Caco-2 (cell line): ENCODE results near the gene HOMER2. TPM values are rescaled to one million over a fixed set of nuclear protein-coding genes. Genes with fewer than 3 reads are reported as not detected.

Experiments used
- BruUV-seq: library from RNA; stranded (reverse); fragments of 400-500 nt; replicated peaks from 2 replicates; lab custom pipeline; 2021; lab: Mats Ljungman, UMichigan
- CTCF ChIA-PET: fragments of 300-600 bp; sonication (Branson Sonifier 250); formaldehyde crosslinking; loops from one replicate; lab custom pipeline; 2022; ENCODE audit warnings: antibody characterized with exemption; lab: Charles Lee
- POLR2A ChIA-PET: fragments of 300-600 bp; sonication (Branson Sonifier 250); formaldehyde crosslinking; loops from one replicate; lab custom pipeline; 2022; ENCODE audit warnings: antibody characterized with exemption; lab: Charles Lee
- DNase-seq, 2 experiments: peaks; one replicate each; pipeline versions ENCODE4 v3.0.0 to v3.0.0-alpha.2; 2020 to 2022
- H3K27me3 ChIP-seq: replicated peaks from 2 replicates; pipeline ENCODE4 v1.6.0; 2011; ENCODE audit warnings: low read length; ENCODE audit not compliant: control insufficient read depth, insufficient read depth
- H3K36me3 ChIP-seq: 2 replicates; pipeline ENCODE4 v1.5.1; 2011; ENCODE audit warnings: low read length; ENCODE audit not compliant: control insufficient read depth, insufficient read depth
- H3K4me1 ChIP-seq: fragments of 250-450 bp; sonication (Bioruptor Pico); 2 replicates; pipeline ENCODE4 v1.5.1; 2020; ENCODE audit warnings: mild to moderate bottlenecking
- H3K4me3 ChIP-seq: 2 replicates; pipeline ENCODE4 v1.5.1; 2011; ENCODE audit warnings: low read depth, mild to moderate bottlenecking, control low read depth, low read length
- H3K9me3 ChIP-seq: fragments of 250-450 bp; sonication (Bioruptor Pico); 2 replicates; pipeline ENCODE4 v1.5.1; 2020; ENCODE audit warnings: mild to moderate bottlenecking, moderate library complexity
- H3K27ac Mint-ChIP-seq: one replicate; pipeline ENCODE4 v1.8.0; 2022; ENCODE audit warnings: mixed read lengths; ENCODE audit not compliant: unreplicated experiment
- H3K27me3 Mint-ChIP-seq: one replicate; pipeline ENCODE4 v1.8.0; 2022; ENCODE audit warnings: mixed read lengths; ENCODE audit not compliant: insufficient read depth, unreplicated experiment
- H3K36me3 Mint-ChIP-seq: one replicate; pipeline ENCODE4 v1.8.0; 2022; ENCODE audit warnings: mild to moderate bottlenecking, mixed read lengths; ENCODE audit not compliant: insufficient read depth, unreplicated experiment
- H3K4me1 Mint-ChIP-seq: one replicate; pipeline ENCODE4 v1.8.0; 2022; ENCODE audit warnings: low read depth, mixed read lengths; ENCODE audit not compliant: unreplicated experiment
- H3K4me3 Mint-ChIP-seq: one replicate; pipeline ENCODE4 v1.8.0; 2022; ENCODE audit warnings: mild to moderate bottlenecking, moderate library complexity, mixed read lengths; ENCODE audit not compliant: unreplicated experiment
- H3K9me3 Mint-ChIP-seq: one replicate; pipeline ENCODE4 v1.8.0; 2022; ENCODE audit warnings: mixed read lengths; ENCODE audit not compliant: unreplicated experiment
- CTCF ChIP-seq, 2 experiments: fragments of 200-600 bp in 1 of 2; IDR thresholded peaks; 1 replicate in 1 of 2; 2 replicates in 1 of 2; pipeline versions ENCODE4 v1.5.1 to v1.8.0; 2011 to 2022; ENCODE audit warnings: antibody characterized with exemption in 1 of 2, control low read depth in 1 of 2, inconsistent platforms in 1 of 2, low read depth in 1 of 2, low read length in 1 of 2, mild to moderate bottlenecking in 1 of 2, moderate library complexity in 1 of 2; ENCODE audit not compliant: insufficient read depth in 1 of 2, severe bottlenecking in 1 of 2, unreplicated experiment in 1 of 2
- intact Hi-C: fragments of 100-400 bp; cut with micrococcal nuclease; formaldehyde crosslinking; loops from one replicate; pipeline ENCODE4 v1.10.0; 2022; ENCODE audit not compliant: unreplicated experiment
- total RNA-seq: library from RNA; stranded (reverse); gene quantifications from 2 replicates; pipeline ENCODE4 v1.2.3, GENCODE V29; 2022

HOMER2 gene
- total RNA-seq, 1 experiment from 2014 or later, result 5.5 TPM

DNA sequence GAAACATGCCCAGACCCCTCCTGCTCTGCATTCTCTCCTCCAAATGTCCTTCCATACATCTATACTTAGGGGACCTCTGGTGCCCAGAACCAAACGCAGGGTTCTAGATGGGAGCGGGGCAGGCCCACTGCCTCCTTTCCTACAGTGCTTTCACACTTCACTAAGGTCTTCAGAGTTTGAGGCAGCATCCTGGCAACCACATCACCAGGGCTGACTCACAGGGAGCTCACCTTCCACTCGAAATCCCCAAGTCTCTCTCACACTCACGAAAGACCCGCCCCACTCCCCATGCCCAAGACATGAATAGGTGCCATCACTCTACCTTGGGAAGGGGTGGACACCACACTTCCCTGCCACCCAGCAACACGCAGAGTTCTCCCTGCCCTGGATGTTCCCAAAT is 18.9 kb downstream of the HOMER2 start:
- H3K9me3 Mint-ChIP-seq, result no peaks in the 10 kb centered on the region
- ChIA-PET CTCF (no interaction called here), POLR2A (no interaction called here)
- Histone ChIP-seq H3K4me1 (no peaks in the 10 kb centered on the region), H3K9me3 (no peaks in the 10 kb centered on the region), H3K4me3 (no peak overlapping the region), H3K36me3 (no peaks in the 10 kb centered on the region), H3K27me3 (no peaks in the 10 kb centered on the region; the same call in 1 of the 2 replicates)
- BruUV-seq, result no TSS peak
- no peak for TF ChIP-seq CTCF (IDR thresholded peaks at IDR 0.05; ENCODE audit: insufficient read depth in 1 of 2, low read depth in 1 of 2, low read length in 1 of 2, severe bottlenecking in 1 of 2, unreplicated experiment in 1 of 2)
- H3K36me3 Mint-ChIP-seq, result peaks cover 5% of the 10 kb centered on the region
- intact Hi-C loops, result no loop called here
- H3K4me1 Mint-ChIP-seq, result no peaks in the 10 kb centered on the region
- no peak for DNase-seq
- no peak overlapping the region for H3K4me3 Mint-ChIP-seq
- H3K27ac Mint-ChIP-seq, result no peak overlapping the region
- H3K27me3 Mint-ChIP-seq, result peaks cover 23% of the 10 kb centered on the region

DNA sequence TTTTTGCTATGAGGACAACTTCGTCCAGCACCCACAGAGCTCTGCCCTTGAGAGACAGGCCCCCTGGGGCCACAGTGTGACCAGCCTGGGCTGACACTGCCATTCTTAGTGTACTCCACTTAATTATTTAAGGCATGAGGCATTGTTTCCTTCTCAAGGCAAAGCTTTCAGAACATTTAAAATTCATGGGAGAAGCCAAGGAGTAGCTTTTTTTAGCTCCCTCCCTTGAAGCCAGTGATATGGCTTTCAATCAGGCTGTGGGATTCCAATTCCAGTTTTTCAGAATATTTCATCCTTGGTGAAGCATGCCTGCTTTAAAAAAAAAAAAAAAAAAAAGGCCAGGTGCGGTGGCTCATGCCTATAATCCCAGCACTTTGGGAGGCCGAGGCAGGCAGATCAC is 21.3 kb downstream of the HOMER2 start:
- DNase-seq, result no peak
- H3K27ac Mint-ChIP-seq, result no peak overlapping the region
- H3K4me1 Mint-ChIP-seq, result no peaks in the 10 kb centered on the region
- POLR2A ChIA-PET, result interaction anchor here (0.6 kb wide), 1 partner anchor 11 kb away, joined by 4 read pairs; no protein-coding TSS in a partner anchor
- Histone ChIP-seq H3K4me3 (no peak overlapping the region), H3K9me3 (no peaks in the 10 kb centered on the region), H3K4me1 (no peaks in the 10 kb centered on the region), H3K36me3 (no peaks in the 10 kb centered on the region), H3K27me3 (no peaks in the 10 kb centered on the region; the same call in 1 of the 2 replicates)
- H3K4me3 Mint-ChIP-seq, result no peak overlapping the region
- TF ChIP-seq CTCF (IDR thresholded peaks at IDR 0.05; ENCODE audit: insufficient read depth in 1 of 2, low read depth in 1 of 2, low read length in 1 of 2, severe bottlenecking in 1 of 2, unreplicated experiment in 1 of 2), result no peak
- no TSS peak for BruUV-seq
- H3K27me3 Mint-ChIP-seq, result peaks cover 25% of the 10 kb centered on the region
- intact Hi-C loops, result no loop called here
- no peaks in the 10 kb centered on the region for H3K9me3 Mint-ChIP-seq
- CTCF ChIA-PET, result no interaction called here
- H3K36me3 Mint-ChIP-seq, result peaks cover 5% of the 10 kb centered on the region

DNA sequence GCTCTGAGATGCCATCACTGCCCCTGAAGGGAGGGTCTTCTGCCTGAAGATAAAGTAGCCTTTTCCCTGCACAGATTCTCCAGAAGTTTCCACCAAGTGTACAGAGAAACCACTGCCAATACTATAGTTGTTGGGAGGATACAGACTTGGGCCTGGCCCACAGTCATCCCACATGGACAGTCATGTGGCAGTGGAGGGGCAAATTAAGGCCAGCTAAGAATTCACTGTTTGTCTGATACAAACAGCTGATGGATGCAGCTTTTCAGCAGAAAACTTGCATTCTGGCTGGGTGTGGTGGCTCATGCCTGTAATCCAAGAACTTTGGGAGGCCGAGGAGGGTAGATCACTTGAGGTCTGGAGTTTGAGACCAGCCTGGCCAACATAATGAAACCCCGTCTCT is 22.1 kb downstream of the HOMER2 start:
- BruUV-seq, result no TSS peak
- H3K4me1 ChIP-seq, result no peaks in the 10 kb centered on the region
- no peak overlapping the region for H3K27ac Mint-ChIP-seq
- peaks cover 23% of the 10 kb centered on the region for H3K27me3 Mint-ChIP-seq
- H3K36me3 ChIP-seq, result no peaks in the 10 kb centered on the region
- H3K9me3 Mint-ChIP-seq, result no peaks in the 10 kb centered on the region
- no peak for DNase-seq
- intact Hi-C loops, result no loop called here
- H3K36me3 Mint-ChIP-seq, result peaks cover 5% of the 10 kb centered on the region
- no peak overlapping the region for H3K4me3 ChIP-seq
- ChIA-PET CTCF (no interaction called here), POLR2A (no interaction called here)
- no peak overlapping the region for H3K4me3 Mint-ChIP-seq
- H3K4me1 Mint-ChIP-seq, result no peaks in the 10 kb centered on the region
- H3K9me3 ChIP-seq, result no peaks in the 10 kb centered on the region
- H3K27me3 ChIP-seq, result no peaks in the 10 kb centered on the region; the same call in 1 of the 2 replicates
- no peak for TF ChIP-seq CTCF (IDR thresholded peaks at IDR 0.05; ENCODE audit: insufficient read depth in 1 of 2, low read depth in 1 of 2, low read length in 1 of 2, severe bottlenecking in 1 of 2, unreplicated experiment in 1 of 2)
